Activated gamma-delta T cell treated with Interleukin-2 at 50 U/mL for 16 hours (primary cell): ENCODE results near the gene SPRR2F.
"Not testable (repeated sequence)": the region's sequence is repeated elsewhere in the genome, so short reads cannot be mapped to it uniquely, and the experiment has no call there.

ENCODE experiments used
- DNase-seq: peaks from one replicate; pipeline ENCODE4 v3.0.0-alpha.2; 2020

The SPRR2F gene, protein sequence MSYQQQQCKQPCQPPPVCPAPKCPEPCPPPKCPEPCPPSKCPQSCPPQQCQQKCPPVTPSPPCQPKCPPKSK

DNA sequence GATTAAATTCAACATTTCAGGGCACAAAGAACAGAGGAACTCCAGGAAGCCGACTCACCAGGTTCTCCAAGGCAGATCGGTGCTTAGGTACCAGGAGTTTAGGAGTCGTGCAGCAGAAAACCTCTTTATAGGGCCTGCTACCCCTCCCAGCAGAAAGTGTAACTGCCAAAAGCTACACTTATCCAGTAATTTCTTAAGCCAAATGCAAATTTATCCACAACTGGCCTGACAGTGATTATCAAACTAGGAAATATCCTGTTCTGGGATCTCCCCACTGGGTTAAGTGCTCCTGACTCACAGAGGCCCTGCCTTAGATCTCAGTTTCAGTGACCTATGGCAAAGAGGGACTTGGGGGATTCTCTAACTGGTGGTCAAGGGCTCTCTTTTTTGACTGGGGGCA lies at the start of gene SPRR2F:
TSS of gene SPRR2F (minus strand) at position 101 of the 400 bp plus-strand sequence. CDS start 783 bp downstream, outside the sequence.
- no peak for DNase-seq

DNA sequence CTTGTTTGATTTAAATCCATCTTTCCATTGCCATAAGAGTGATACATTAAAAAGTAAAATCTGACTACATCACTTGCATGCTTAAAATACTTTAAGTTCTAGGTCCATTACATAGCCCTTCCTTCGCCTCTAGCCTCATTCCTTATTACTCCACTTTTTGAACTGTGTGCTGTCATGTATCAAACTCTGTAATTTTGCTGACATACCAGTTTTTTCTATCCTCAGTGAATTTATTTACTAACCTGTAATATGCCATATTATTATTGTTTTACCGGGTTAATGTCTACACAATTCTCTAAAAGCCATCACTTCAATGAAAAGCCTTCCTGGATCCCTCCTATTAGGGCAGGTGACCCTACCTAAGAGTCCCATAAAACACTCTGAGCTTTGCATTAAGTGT lies 42.2 kb upstream of the SPRR2F start:
- no peak for DNase-seq

DNA sequence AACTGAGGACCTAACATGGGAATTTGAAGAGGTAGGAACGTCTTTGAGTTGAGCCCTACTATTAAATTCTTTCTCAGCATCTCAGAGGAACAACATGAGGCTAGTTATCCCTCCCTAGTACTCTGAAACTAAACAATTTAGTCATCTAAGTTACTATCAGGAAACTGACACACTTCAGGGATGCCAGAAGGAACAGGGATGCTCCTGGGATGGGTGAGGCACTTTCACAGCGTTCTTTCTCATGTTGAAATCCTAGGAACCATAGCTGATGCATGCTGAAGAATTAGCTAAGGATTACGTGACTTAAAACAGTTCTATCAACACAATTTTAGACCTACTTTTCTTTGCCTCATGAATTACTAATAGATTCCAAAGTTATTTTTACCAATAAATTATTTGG lies 39.2 kb upstream of the SPRR2F start:
- DNase-seq: no peak

- DNase-seq: no peak
These were observed 37.5 kb upstream of the SPRR2F start, which contains the start of gene SPRR2G for GRCh38 chr1:153150846-153151245. TSS of gene SPRR2G (minus strand) at chr1:153150890. CDS start at chr1:153150110, 780 bp downstream.

DNA sequence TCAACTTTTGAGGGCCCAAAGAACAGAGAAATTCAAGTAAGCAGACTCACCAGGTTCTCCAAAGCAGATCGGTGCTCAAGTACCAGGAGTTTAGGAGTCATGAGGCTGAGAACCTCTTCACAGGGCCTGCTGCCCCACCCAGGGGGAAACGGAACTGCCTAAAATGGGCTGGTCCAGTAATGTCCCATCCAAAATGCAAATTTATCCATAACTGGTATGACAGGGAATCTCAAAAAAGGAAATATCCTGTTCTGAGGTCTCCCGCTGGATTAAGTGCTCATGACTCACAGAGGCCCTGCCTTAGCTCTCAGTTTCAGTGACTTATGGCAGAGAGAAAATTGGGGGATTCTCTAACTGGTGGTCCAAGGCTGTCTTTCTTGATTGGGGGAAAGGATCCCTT lies 28.1 kb upstream of the SPRR2F start:
- no peak for DNase-seq

DNA sequence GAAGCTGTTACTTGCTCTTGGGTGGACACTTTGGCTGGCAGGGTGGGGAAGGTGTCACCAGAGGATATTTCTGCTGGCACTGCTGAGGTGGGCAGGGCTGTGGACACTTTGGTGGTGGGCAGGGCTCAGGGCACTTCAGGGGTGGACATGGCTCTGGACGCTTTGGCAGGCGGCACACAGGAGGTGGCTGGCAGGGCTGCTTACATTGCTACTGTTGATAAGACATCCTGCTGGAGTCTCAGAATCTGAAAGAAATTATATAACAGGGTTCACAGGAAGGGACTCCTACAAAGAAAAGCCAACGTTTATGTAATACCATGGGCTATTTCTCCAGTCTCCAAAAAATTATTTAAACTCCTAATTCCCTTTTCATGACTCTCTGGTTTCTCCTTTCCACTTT lies 27.2 kb upstream of the SPRR2F start:
- DNase-seq: no peak

DNA sequence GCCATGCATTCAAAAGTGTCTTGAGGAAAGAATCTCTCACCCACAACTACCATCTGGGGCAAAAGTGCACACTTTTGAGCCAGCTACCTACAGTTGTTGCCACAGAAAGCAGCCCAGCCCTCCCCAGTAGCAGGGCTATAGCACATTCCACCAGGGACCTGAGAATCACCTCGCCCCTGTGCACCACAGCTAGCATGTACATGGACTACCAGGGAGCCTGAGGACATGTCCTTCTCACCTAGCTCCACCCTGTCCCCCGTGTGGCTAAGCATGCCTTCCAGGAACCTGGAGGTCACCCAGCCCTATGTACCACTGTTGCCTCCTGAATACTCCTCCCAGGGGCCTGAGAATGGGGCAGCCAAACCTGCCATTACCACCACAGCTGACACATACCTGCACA lies 20.4 kb upstream of the SPRR2F start:
- DNase-seq: no peak

- DNase-seq: no peak
These were observed 20.0 kb upstream of the SPRR2F start for GRCh38 chr1:153133267-153133666.

DNA sequence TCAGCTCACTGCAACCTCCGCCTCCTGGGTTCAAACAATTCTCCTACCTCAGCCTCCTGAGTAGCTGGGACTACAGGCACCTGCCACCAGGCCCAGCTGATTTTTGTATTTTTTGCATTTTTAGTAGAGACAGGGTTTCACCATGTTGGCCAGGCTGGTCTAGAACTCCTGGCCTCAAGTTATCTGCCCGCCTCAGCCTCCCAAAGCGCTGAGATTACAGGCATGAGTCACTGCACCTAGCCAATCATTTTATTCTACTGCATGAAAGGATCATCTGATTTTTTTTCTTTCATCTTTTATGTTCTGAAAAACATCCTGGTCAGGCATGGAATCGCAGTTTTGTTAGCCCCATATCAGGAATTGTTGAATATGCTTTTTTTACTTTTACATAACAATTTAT lies 15.4 kb upstream of the SPRR2F start:
- DNase-seq: not testable (repeated sequence)

GRCh38 chr1:153127296-153127695 lies 14.0 kb upstream of the SPRR2F start:
- DNase-seq: no peak

DNA sequence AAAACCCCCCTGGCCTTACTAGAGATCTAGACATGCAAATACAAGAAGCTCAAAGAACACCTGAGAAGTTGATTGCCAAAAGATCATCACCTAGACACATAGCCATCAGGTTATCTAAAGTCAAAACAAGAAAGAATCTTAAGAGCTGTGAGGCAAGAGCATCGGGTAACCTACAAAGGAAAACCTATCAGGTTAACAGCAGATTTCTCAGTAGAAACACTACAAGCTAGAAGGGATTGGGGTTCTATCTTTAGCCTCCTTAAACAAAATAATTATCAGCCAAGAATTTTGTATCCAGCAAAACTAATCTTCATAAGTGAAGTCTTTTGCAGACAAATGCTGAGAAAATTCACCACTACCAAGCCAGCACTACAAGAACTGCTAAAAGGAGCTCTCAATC lies 12.2 kb upstream of the SPRR2F start:
- DNase-seq: no peak

DNA sequence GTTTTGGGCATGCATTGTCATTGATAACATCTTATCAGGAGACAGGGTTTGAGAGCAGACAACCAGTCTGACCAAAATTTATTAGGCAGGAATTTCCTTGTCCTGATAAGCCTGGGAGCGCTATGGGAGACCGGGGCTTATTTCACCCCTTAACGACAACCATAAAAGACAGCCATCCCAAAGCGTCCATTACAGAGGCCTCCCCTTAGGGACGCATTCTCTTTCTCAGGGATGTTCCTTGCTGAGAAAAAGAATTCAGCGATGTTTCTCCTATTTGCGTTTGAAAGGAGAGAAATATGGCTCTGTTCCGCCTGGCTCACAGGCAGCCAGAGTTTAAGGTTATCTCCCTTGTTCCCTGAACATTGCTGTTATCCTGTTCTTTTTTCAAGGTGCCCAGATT lies 10.5 kb upstream of the SPRR2F start:
- DNase-seq: not testable (repeated sequence)

GRCh38 chr1:153122831-153123421 lies 9.6 kb upstream of the SPRR2F start:
- DNase-seq: no peak

DNA sequence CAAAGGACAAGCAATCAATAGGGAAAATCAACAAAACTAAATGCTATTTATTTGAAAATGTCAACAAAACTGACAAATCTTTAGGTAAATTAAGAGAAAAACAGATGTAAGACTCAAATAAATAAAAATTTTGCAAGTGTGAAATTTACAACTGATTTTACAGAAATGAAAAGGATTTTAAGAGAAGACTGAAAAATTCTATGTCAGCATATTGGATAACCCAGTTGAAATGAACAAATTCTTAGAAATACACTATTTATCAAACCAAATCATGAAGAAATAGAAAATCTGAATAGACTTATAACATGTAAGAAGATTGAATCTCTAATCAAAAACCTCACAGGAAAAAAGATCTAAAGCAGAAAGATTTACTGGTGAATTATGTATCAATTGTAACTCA lies 7.6 kb upstream of the SPRR2F start:
- no peak for DNase-seq

DNA sequence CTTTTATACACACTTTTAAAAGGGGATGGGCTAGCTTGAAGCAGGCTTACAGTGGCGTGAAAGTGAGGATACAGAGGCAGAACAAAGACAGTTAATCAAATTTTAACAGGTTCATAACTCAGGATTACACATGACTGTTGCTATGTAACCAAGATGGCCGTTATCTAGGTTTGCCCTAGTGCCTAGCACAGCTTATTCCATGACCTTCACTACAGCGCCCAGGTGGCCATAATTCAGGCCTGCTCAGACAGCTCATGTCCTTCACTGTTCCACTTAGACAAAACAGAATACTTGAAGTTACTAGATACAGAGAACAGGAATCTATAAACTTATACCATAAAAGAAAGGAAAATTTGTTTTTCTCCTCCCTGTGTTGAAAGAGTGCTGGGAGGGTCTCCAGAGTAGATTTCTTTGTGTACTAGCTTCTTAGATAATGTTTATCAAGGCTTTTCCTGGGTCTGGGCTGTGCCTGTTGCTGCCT lies 6.2 kb upstream of the SPRR2F start:
- no peak for DNase-seq

DNA sequence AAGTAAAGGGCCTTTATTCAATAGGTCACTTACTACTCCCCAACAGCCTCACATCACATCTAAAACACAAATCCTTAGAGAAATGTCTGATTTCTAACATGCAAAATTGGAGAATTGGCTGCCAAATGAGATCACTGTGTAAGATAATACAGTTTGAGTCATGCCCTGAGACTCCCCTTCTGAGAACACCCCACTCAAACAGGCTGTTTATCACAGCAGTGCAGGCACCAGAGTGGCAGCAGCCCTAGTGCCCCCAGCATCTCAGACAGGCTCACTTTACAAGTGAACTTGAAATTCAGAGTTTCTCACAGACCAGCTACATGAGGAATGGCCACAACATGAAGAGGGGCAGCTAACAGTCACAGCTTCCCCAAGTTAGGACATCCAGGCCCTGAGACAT lies 1.9 kb upstream of the SPRR2F start:
- DNase-seq: not testable (repeated sequence)

GRCh38 chr1:153112454-153112853 lies 862 bp downstream of the SPRR2F start:
- DNase-seq: not testable (repeated sequence)

GRCh38 chr1:153100245-153100644 lies 13.1 kb downstream of the SPRR2F start:
- DNase-seq: no peak

DNA sequence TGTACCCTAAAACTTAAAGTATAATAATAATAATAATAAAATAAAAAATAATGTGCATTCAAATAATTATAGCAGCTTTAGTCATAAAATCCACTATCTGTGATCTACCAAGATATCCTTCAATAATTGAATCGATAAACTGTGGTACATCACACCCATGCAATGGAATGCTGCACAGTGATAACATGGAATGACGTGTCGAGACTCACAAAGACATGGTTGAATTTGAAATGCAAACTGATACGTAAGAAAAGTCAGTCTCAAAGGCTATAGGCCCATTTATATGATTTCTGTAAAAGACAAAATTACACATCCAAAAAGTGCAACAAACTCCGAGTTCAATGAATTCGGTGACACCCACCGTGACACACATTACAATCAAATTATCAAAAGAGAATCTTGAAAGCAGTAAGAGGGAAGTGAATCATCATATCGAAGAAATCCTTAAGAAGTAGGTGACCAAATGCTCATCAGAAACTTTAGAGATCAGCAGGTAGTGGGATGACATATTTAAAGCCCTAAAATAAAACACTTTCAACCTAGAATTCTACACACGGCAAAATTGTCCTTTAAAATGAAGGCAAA lies 13.8 kb downstream of the SPRR2F start:
- DNase-seq: no peak

DNA sequence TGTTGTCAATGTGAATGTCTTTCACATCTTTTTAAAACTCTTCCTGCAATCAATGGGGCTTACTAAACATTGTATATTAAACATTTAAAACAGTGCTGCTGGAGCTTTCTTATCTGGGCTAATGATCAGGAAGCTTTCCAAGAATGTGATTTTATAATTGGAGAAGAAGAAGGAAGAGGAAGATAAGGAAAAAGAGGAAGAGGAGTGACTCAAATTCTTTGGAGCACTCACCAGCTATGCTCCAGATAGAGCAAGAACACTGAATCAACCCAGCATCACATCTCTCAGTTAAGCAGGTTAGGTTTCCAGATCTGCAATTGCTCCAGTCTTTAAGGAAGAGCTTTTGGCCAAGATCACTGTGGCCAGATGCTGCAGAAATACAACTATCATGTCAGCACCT lies 17.6 kb downstream of the SPRR2F start:
- no peak for DNase-seq

- DNase-seq: no peak
These were observed 18.9 kb downstream of the SPRR2F start, which contains the start of gene SPRR2E for GRCh38 chr1:153094426-153094825. TSS of gene SPRR2E (minus strand) at chr1:153094526. CDS start at chr1:153093751, 775 bp downstream.

DNA sequence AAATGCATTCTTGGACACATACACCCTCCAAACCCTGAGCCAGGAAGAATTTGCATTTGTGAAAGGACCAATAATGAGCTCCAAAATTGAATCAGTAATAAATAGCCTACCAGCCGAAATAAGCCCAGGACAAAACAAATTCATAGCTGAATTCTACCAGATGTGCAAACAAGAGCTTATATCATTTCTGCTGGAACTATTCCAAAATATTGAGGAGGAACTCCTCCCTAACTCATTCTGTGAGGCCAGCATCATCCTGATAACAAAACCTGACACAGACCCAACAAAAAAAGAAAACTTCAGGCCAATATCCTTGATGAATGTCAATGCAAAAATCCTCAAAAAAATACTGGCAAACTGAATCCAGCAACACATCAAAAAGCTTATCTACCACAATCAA lies 25.7 kb downstream of the SPRR2F start:
- DNase-seq: no peak

DNA sequence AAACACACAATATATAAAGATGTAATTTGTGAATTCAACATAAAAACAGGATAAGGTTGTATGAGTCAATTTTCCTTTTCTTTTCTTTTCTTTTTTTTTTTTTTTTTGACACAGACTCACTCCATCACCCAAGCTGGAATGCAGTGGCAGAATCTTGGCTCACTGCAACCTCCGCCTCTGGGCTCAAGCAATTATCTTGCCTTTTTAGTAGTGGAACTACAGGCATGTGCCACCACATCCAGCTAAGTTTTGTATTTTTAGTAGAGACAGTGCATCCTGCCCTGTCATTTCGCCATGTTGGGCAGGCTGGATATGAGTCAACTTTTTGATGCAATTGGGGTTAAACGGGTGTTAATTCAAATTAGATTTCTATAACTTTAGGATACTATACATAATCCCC lies 31.6 kb downstream of the SPRR2F start:
- no peak for DNase-seq
